Activated CD8-positive, alpha-beta memory T cell treated with anti-CD3 and anti-CD28 coated beads, Interleukin-2, amount 10 ng/mL, durations not matched to agents 7 days and 5 days (primary cell): ENCODE measurements around the gene MYDGF. TPM values are rescaled to one million over a fixed set of nuclear protein-coding genes. Genes with fewer than 3 reads are reported as not detected.

Experiments
- ATAC-seq: fragments of 150-1000 bp; cut with Tn5 transposase; one replicate; pipeline ENCODE4 v1.10.0; 2021; ENCODE audit warnings: moderate library complexity
- CTCF ChIA-PET: fragments of 350-600 bp; sonication (Branson Sonifier 250); formaldehyde crosslinking; loops from one replicate; lab custom pipeline; 2021; ENCODE audit warnings: antibody characterized with exemption; lab: Charles Lee
- DNase-seq: peaks from one replicate; pipeline ENCODE4 v3.0.0-alpha.2; 2020
- H3K27ac Mint-ChIP-seq: one replicate; pipeline ENCODE4 v1.8.0; 2021; ENCODE audit warnings: mild to moderate bottlenecking, mixed read lengths
- H3K27me3 Mint-ChIP-seq: one replicate; pipeline ENCODE4 v1.8.0; 2021; ENCODE audit warnings: mixed read lengths
- H3K36me3 Mint-ChIP-seq: one replicate; pipeline ENCODE4 v1.8.0; 2021; ENCODE audit warnings: mild to moderate bottlenecking, mixed read lengths
- H3K4me1 Mint-ChIP-seq: one replicate; pipeline ENCODE4 v1.8.0; 2021; ENCODE audit warnings: mixed read lengths
- H3K4me3 Mint-ChIP-seq: one replicate; pipeline ENCODE4 v1.8.0; 2021; ENCODE audit warnings: mild to moderate bottlenecking, moderate library complexity, mixed read lengths
- H3K9me3 Mint-ChIP-seq: one replicate; pipeline ENCODE4 v1.8.0; 2022; ENCODE audit warnings: low read depth, mixed read lengths
- total RNA-seq, 2 experiments: library from RNA; stranded (reverse); gene quantifications; one replicate each; pipeline ENCODE4 v1.2.3, GENCODE V29; 2021

MYDGF gene
- total RNA-seq, 2 experiments from 2014 or later: 47.7 to 60.8 TPM

GRCh38 chr19:4640247-4641000, 29.7 kb downstream of the MYDGF start:
- Mint-ChIP-seq H3K4me1 (peaks cover 28% of the 10 kb centered on the region), H3K4me3 (peak overlapping the region; percentile 93), H3K9me3 (no peaks in the 10 kb centered on the region), H3K36me3 (no peaks in the 10 kb centered on the region), H3K27ac (peak overlapping the region; percentile 46), H3K27me3 (no peaks in the 10 kb centered on the region)
- CTCF ChIA-PET: interaction anchor here (1.0 to 1.1 kb wide), 2 partner anchors 11 to 17 kb away, joined by 3 read pairs; no protein-coding TSS in a partner anchor
- no peak for DNase-seq
- ATAC-seq: no peak

GRCh38 chr19:4639531-4640246, 30.5 kb downstream of the MYDGF start:
- Mint-ChIP-seq H3K27me3 (no peaks in the 10 kb centered on the region), H3K36me3 (no peaks in the 10 kb centered on the region), H3K9me3 (no peaks in the 10 kb centered on the region), H3K4me1 (peaks cover 33% of the 10 kb centered on the region), H3K4me3 (peak overlapping the region; percentile 93), H3K27ac (peak overlapping the region; percentile 87)
- no peak for ATAC-seq
- CTCF ChIA-PET: interaction anchor here (0.7 to 1.1 kb wide), 3 partner anchors 11 to 63 kb away, joined by 3 read pairs; no protein-coding TSS in a partner anchor
- DNase-seq: no peak

GRCh38 chr19:4638828-4639530, 31.2 kb downstream of the MYDGF start, which contains the start of gene TNFAIP8L1:
Gene TNFAIP8L1, plus strand, starts transcription at chr19:4639516. Its CDS starts 12,354 bp downstream, at chr19:4651870.
- H3K9me3 Mint-ChIP-seq: no peaks in the 10 kb centered on the region
- H3K4me3 Mint-ChIP-seq: peak within 1 kb of the TSS; percentile 93
- ATAC-seq (peak; percentile 94), DNase-seq (peak; percentile 99)
- CTCF ChIA-PET: interaction anchor here (0.7 to 3.4 kb wide), 5 partner anchors 50 to 152 kb away, joined by 3 to 74 read pairs (median 10); partner anchors contain the start of gene FEM1A
- no peaks in the 10 kb centered on the region for H3K36me3 Mint-ChIP-seq
- peaks cover 38% of the 10 kb centered on the region for H3K4me1 Mint-ChIP-seq
- H3K27me3 Mint-ChIP-seq: no peaks in the 10 kb centered on the region
- peak within 1 kb of the TSS; percentile 93 for H3K27ac Mint-ChIP-seq

GRCh38 chr19:4638317-4638716, 31.8 kb downstream of the MYDGF start:
- Mint-ChIP-seq H3K9me3 (no peaks in the 10 kb centered on the region), H3K27ac (peak overlapping the region; percentile 93)

GRCh38 chr19:4636761-4637160, 33.4 kb downstream of the MYDGF start:
- no peaks in the 10 kb centered on the region for H3K27me3 Mint-ChIP-seq
- peaks cover 46% of the 10 kb centered on the region for H3K4me1 Mint-ChIP-seq
- ATAC-seq (no peak), DNase-seq (no peak)
- H3K36me3 Mint-ChIP-seq: no peaks in the 10 kb centered on the region
- no peak overlapping the region for H3K27ac Mint-ChIP-seq
- H3K4me3 Mint-ChIP-seq: no peak overlapping the region
- CTCF ChIA-PET: interaction anchor here (1.0 to 3.4 kb wide), 31 partner anchors 8 to 431 kb away, joined by 3 to 74 read pairs (median 6); partner anchors contain the start of genes FEM1A, HDGFL2 and SEMA6B
- H3K9me3 Mint-ChIP-seq: no peaks in the 10 kb centered on the region

More at GRCh38 chr19:4638317-4638716, 31.8 kb downstream of the MYDGF start:
- CTCF ChIA-PET: interaction anchor here (1.5 to 3.4 kb wide), 6 partner anchors 49 to 167 kb away, joined by 6 to 74 read pairs (median 12); partner anchors contain the start of genes FEM1A and HDGFL2
- Mint-ChIP-seq H3K4me3 (no peak overlapping the region), H3K4me1 (peaks cover 43% of the 10 kb centered on the region), H3K36me3 (no peaks in the 10 kb centered on the region), H3K27me3 (no peaks in the 10 kb centered on the region)
- DNase-seq: no peak
- ATAC-seq: no peak

GRCh38 chr19:4636151-4636717, 33.9 kb downstream of the MYDGF start:
- H3K4me3 Mint-ChIP-seq: peak overlapping the region; percentile 43
- H3K36me3 Mint-ChIP-seq: no peaks in the 10 kb centered on the region
- H3K27ac Mint-ChIP-seq: no peak overlapping the region
- H3K27me3 Mint-ChIP-seq: no peaks in the 10 kb centered on the region
- H3K9me3 Mint-ChIP-seq: no peaks in the 10 kb centered on the region
- ATAC-seq (peak; percentile 17), DNase-seq (peak; percentile 79)
- CTCF ChIA-PET: interaction anchor here (0.6 to 3.4 kb wide), 34 partner anchors 8 to 875 kb away, joined by 3 to 74 read pairs (median 6); partner anchors contain the start of genes FEM1A, HDGFL2 and SEMA6B
- H3K4me1 Mint-ChIP-seq: peaks cover 44% of the 10 kb centered on the region

- CTCF ChIA-PET: interaction anchor here (0.6 to 3.4 kb wide), 31 partner anchors 8 to 875 kb away, joined by 3 to 74 read pairs (median 6); partner anchors contain the start of genes FEM1A, HDGFL2 and SEMA6B
- ATAC-seq (no peak), DNase-seq (no peak)
- no peaks in the 10 kb centered on the region for H3K36me3 Mint-ChIP-seq
- H3K27ac Mint-ChIP-seq: no peak overlapping the region
- peaks cover 42% of the 10 kb centered on the region for H3K4me1 Mint-ChIP-seq
- peak overlapping the region; percentile 43 for H3K4me3 Mint-ChIP-seq
- H3K9me3 Mint-ChIP-seq: no peaks in the 10 kb centered on the region
- H3K27me3 Mint-ChIP-seq: no peaks in the 10 kb centered on the region
Observed at GRCh38 chr19:4635754-4636116, 34.4 kb downstream of the MYDGF start.

- Mint-ChIP-seq H3K4me3 (no peak overlapping the region), H3K27me3 (no peaks in the 10 kb centered on the region), H3K4me1 (peaks cover 29% of the 10 kb centered on the region), H3K36me3 (no peaks in the 10 kb centered on the region), H3K27ac (no peak overlapping the region), H3K9me3 (no peaks in the 10 kb centered on the region)
- DNase-seq (peak; percentile 70), ATAC-seq (peak; percentile 59)
- CTCF ChIA-PET: interaction anchor here (0.7 to 3.3 kb wide), 22 partner anchors 10 to 1590 kb away, joined by 3 to 22 read pairs (median 3); partner anchors contain the start of genes FEM1A, KDM4B and SEMA6B
Observed at GRCh38 chr19:4633140-4633967, 36.8 kb downstream of the MYDGF start.

GRCh38 chr19:4624733-4625362, 45.3 kb downstream of the MYDGF start:
- no peak overlapping the region for H3K4me3 Mint-ChIP-seq
- H3K4me1 Mint-ChIP-seq: no peaks in the 10 kb centered on the region
- no peak overlapping the region for H3K27ac Mint-ChIP-seq
- DNase-seq (no peak), ATAC-seq (no peak)
- CTCF ChIA-PET: no interaction called here
- no peaks in the 10 kb centered on the region for H3K36me3 Mint-ChIP-seq
- H3K9me3 Mint-ChIP-seq: no peaks in the 10 kb centered on the region
- no peaks in the 10 kb centered on the region for H3K27me3 Mint-ChIP-seq

- DNase-seq: no peak
- H3K9me3 Mint-ChIP-seq: no peaks in the 10 kb centered on the region
- no peaks in the 10 kb centered on the region for H3K27me3 Mint-ChIP-seq
- no peak overlapping the region for H3K27ac Mint-ChIP-seq
- H3K36me3 Mint-ChIP-seq: no peaks in the 10 kb centered on the region
- no peaks in the 10 kb centered on the region for H3K4me1 Mint-ChIP-seq
- ATAC-seq: no peak
- no peak overlapping the region for H3K4me3 Mint-ChIP-seq
- CTCF ChIA-PET: no interaction called here
Observed at GRCh38 chr19:4624301-4624700, 45.8 kb downstream of the MYDGF start.

GRCh38 chr19:4622695-4623421, 47.3 kb downstream of the MYDGF start:
- CTCF ChIA-PET: interaction anchor here (0.7 to 1.4 kb wide), 2 partner anchors 13 to 58 kb away, joined by 3 to 5 read pairs (median 3); no protein-coding TSS in a partner anchor
- Mint-ChIP-seq H3K4me1 (no peaks in the 10 kb centered on the region), H3K9me3 (no peaks in the 10 kb centered on the region), H3K27ac (no peak overlapping the region), H3K36me3 (no peaks in the 10 kb centered on the region), H3K4me3 (no peak overlapping the region), H3K27me3 (no peaks in the 10 kb centered on the region)
- DNase-seq (no peak), ATAC-seq (peak; percentile 23)
